Mucosa of rectum (tissue), 2 donors: ENCODE measurements around the gene ALG3.
A peak's percentile ranks its signal among the peaks of the same experiment; 100 is the strongest.

ENCODE experiments used
- H3K27ac ChIP-seq, 2 donors: one replicate each; pipeline ENCODE4 v1.7.0; 2013; ENCODE audit warnings: inconsistent platforms in 2 of 2, low read depth in 2 of 2, low read length in 2 of 2
- H3K27me3 ChIP-seq, 2 donors: one replicate each; pipeline ENCODE4 v1.7.0; 2013; ENCODE audit warnings: low read length in 2 of 2; ENCODE audit not compliant: control insufficient read depth in 2 of 2, insufficient read depth in 2 of 2
- H3K36me3 ChIP-seq, 2 donors: one replicate each; pipeline ENCODE4 v1.7.0; 2013; ENCODE audit warnings: low read length in 2 of 2; ENCODE audit not compliant: control insufficient read depth in 2 of 2, insufficient read depth in 2 of 2
- H3K4me1 ChIP-seq, 2 donors: one replicate each; pipeline ENCODE4 v1.7.0; 2013; ENCODE audit warnings: low read length in 2 of 2, mild to moderate bottlenecking in 1 of 2; ENCODE audit not compliant: control insufficient read depth in 2 of 2, insufficient read depth in 2 of 2
- H3K4me3 ChIP-seq, 2 donors: one replicate each; pipeline ENCODE4 v1.7.0; 2013; ENCODE audit warnings: low read length in 2 of 2
- H3K9ac ChIP-seq, 2 donors: one replicate each; pipeline ENCODE4 v1.7.0; 2013; ENCODE audit warnings: low read length in 2 of 2, low read depth in 1 of 2, mild to moderate bottlenecking in 1 of 2
- H3K9me3 ChIP-seq, 2 donors: one replicate each; pipeline ENCODE4 v1.7.0; 2013; ENCODE audit warnings: low read length in 2 of 2; ENCODE audit not compliant: control insufficient read depth in 2 of 2
- donor health status: healthy.
- donor health status: Normal muscosa, but diverticular disease.

The ALG3 gene

DNA sequence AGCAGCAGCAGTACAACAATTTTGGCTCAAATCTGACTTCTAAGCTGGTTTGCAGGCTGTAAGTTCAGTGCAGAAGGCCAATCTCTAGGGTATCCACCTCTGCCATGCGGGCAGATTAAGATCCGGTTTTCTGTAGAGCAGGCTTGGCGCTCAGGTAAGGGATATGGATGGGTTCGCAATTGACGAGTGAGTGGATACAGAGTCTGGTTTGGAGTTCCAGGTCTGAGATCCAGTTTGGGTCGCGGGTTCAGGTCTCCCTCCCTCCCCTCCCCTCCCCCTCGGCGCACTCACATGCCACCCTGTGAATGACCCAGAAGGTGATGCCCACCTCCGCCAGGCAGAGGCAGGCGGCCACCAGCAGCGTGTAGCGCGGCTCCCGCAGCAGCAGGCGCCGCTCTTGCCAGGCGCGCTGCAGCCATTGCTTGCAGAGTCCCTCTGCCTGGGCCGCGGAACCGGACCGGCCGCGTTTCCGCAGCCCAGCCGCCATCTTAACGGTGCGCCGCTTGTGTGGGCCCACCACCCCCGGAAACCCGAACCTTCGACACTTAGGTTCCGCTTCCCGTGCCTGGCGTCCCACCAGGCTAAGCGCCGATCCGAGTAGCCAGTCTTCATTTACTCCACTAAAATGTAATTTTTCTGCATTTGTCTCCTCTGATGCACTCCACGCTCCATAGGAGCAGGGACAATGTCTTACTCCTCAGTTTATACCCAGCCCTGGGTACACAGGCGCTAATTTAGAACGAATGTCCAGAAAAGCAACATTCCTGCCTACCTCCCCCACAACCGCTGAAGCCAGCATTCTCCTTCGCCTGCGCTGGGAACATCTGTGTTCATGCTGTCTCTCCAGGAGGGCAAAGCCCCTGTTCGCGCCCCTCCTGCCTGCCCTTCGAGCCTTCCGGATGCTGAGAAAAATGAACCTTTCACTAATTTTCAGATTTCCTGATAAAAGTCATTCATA, at the start of gene ALG3:
TSS of gene ALG3 (minus strand) at position 509 of the 958 bp plus-strand sequence. CDS start at position 487, 22 bp downstream.
- peak within 1 kb of the TSS; percentile 82 to 92 for H3K9ac ChIP-seq
- H3K9me3 ChIP-seq: no peaks in the 10 kb centered on the region
- H3K4me3 ChIP-seq: peak within 1 kb of the TSS; percentile 74 to 99
- H3K27ac ChIP-seq: peak within 1 kb of the TSS; percentile 59 to 92
- H3K36me3 ChIP-seq: peaks cover 18 to 20% of the 10 kb centered on the region in 2 donors
- no peaks in the 10 kb centered on the region for H3K27me3 ChIP-seq
- H3K4me1 ChIP-seq: peaks cover 8 to 11% of the 10 kb centered on the region in 2 donors

DNA sequence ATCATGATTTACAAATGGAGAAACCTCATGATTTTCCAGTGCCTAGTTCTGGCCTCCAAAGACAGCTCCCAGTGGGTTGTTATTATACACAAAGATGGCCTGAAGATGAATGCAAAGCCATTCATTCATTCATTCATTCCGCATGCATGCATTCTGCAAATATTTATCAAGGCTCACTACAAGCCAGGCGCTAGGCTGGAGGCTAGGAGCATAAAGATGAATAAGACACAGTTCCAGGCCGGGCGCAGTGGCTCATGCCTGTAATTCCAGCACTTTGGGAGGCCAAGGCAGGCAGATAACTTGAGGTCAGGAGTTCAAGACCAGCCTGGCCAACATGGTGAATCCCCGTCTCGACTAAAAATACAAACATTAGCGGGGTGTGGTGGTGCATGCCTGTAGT, 47.9 kb upstream of the ALG3 start:
- H3K9ac ChIP-seq: no peak overlapping the region
- no peaks in the 10 kb centered on the region for H3K9me3 ChIP-seq
- H3K36me3 ChIP-seq: peaks cover 5 to 11% of the 10 kb centered on the region in 2 donors
- no peak overlapping the region for H3K27ac ChIP-seq
- H3K27me3 ChIP-seq: no peaks in the 10 kb centered on the region
- no peak overlapping the region for H3K4me3 ChIP-seq
- H3K4me1 ChIP-seq: peaks cover 7 to 12% of the 10 kb centered on the region in 2 donors

GRCh38 chr3:184295771-184296170, 47.0 kb upstream of the ALG3 start:
- Histone ChIP-seq H3K36me3 (peaks cover 0 to 7% of the 10 kb centered on the region in 2 donors), H3K27me3 (no peaks in the 10 kb centered on the region), H3K9me3 (no peaks in the 10 kb centered on the region), H3K4me3 (no peak overlapping the region), H3K4me1 (peaks cover 7 to 12% of the 10 kb centered on the region in 2 donors), H3K27ac (no peak overlapping the region), H3K9ac (no peak overlapping the region)

- H3K9ac ChIP-seq: no peak overlapping the region
- H3K4me1 ChIP-seq: no peaks in the 10 kb centered on the region
- no peak overlapping the region for H3K27ac ChIP-seq
- no peak overlapping the region for H3K4me3 ChIP-seq
- H3K9me3 ChIP-seq: no peaks in the 10 kb centered on the region
- no peaks in the 10 kb centered on the region for H3K36me3 ChIP-seq
- peaks cover 0 to 2% of the 10 kb centered on the region in 2 donors for H3K27me3 ChIP-seq
Measured at GRCh38 chr3:184291738-184292445, 43.1 kb upstream of the ALG3 start.

GRCh38 chr3:184291044-184291737, 42.4 kb upstream of the ALG3 start:
- H3K36me3 ChIP-seq: no peaks in the 10 kb centered on the region
- H3K27me3 ChIP-seq: peaks cover 0 to 4% of the 10 kb centered on the region in 2 donors
- H3K4me3 ChIP-seq: no peak overlapping the region
- H3K27ac ChIP-seq: no peak overlapping the region
- no peaks in the 10 kb centered on the region for H3K4me1 ChIP-seq
- H3K9ac ChIP-seq: no peak overlapping the region
- no peaks in the 10 kb centered on the region for H3K9me3 ChIP-seq

DNA sequence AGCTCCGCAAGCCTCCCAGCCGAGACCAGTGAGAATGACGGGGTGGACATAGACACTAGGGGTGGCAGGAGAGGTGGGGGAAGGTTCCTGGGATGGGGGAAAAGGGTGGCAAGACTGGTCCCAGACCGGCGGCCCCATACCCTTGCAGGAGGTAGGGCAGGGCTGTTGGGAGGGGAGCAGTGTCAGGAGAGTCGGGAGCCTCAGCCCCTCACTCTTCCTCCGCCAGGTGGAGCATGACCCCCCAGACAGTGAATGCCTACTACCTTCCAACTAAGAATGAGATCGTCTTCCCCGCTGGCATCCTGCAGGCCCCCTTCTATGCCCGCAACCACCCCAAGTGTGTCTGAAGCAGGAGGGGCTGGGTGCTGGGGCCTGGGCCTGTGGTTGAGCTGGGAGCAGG, 41.6 kb upstream of the ALG3 start:
- Histone ChIP-seq H3K36me3 (no peaks in the 10 kb centered on the region), H3K4me3 (no peak overlapping the region), H3K27ac (no peak overlapping the region), H3K27me3 (peaks cover 0 to 6% of the 10 kb centered on the region in 2 donors), H3K9me3 (no peaks in the 10 kb centered on the region), H3K9ac (no peak overlapping the region), H3K4me1 (no peaks in the 10 kb centered on the region)

GRCh38 chr3:184289426-184289938, 40.7 kb upstream of the ALG3 start:
- Histone ChIP-seq H3K9ac (no peak overlapping the region), H3K27ac (no peak overlapping the region), H3K4me3 (no peak overlapping the region), H3K27me3 (peaks cover 0 to 6% of the 10 kb centered on the region in 2 donors), H3K4me1 (no peaks in the 10 kb centered on the region), H3K9me3 (no peaks in the 10 kb centered on the region), H3K36me3 (no peaks in the 10 kb centered on the region)

GRCh38 chr3:184284696-184285095, 35.9 kb upstream of the ALG3 start:
- Histone ChIP-seq H3K27ac (no peak overlapping the region), H3K9ac (no peak overlapping the region), H3K36me3 (no peaks in the 10 kb centered on the region), H3K9me3 (no peaks in the 10 kb centered on the region), H3K4me3 (no peak overlapping the region), H3K27me3 (peaks cover 0 to 8% of the 10 kb centered on the region in 2 donors), H3K4me1 (no peaks in the 10 kb centered on the region)

GRCh38 chr3:184283681-184284080, 34.9 kb upstream of the ALG3 start:
- Histone ChIP-seq H3K27me3 (peaks cover 0 to 8% of the 10 kb centered on the region in 2 donors), H3K4me1 (no peaks in the 10 kb centered on the region), H3K4me3 (no peak overlapping the region), H3K27ac (no peak overlapping the region), H3K36me3 (no peaks in the 10 kb centered on the region), H3K9ac (no peak overlapping the region), H3K9me3 (no peaks in the 10 kb centered on the region)
